ENCODE data around the gene DXO. TPM values are rescaled to one million over a fixed set of nuclear protein-coding genes. Genes with fewer than 3 reads are reported as not detected.

DXO gene
- total RNA-seq (2012; rRNA removed) (7.8 and 9.3 TPM in 2 replicates), polyA plus RNA-seq (2012; rRNA removed) (21.4 and 22.1 TPM in 2 replicates), Bru-seq, nascent RNA (percentile 51 among the genes with signal in this experiment), BruChase-seq, experiment 1, labeled RNA remaining after a 6-hour chase (percentile 55 among the genes with signal in this experiment), BruChase-seq, experiment 2, labeled RNA remaining after a 2-hour chase (percentile 49 among the genes with signal in this experiment)
- polyA plus RNA-seq (2012; cell fraction: cytosol; rRNA removed), result 15.9 and 19.3 TPM in 2 replicates
- polyA plus RNA-seq (2012; cell fraction: nucleus; rRNA removed; ENCODE audit: low replicate concordance), result 107 and 151 TPM in 2 replicates
- long read RNA-seq, transcript DXO-201 (7 exons, 1,628 nt), result major isoform, 5 of 18 reads
- long read RNA-seq, partial matches to known transcripts, result 1 of 18 reads
- long read RNA-seq, other reads (novel, unspliced or antisense), result 5 of 18 reads

DNA sequence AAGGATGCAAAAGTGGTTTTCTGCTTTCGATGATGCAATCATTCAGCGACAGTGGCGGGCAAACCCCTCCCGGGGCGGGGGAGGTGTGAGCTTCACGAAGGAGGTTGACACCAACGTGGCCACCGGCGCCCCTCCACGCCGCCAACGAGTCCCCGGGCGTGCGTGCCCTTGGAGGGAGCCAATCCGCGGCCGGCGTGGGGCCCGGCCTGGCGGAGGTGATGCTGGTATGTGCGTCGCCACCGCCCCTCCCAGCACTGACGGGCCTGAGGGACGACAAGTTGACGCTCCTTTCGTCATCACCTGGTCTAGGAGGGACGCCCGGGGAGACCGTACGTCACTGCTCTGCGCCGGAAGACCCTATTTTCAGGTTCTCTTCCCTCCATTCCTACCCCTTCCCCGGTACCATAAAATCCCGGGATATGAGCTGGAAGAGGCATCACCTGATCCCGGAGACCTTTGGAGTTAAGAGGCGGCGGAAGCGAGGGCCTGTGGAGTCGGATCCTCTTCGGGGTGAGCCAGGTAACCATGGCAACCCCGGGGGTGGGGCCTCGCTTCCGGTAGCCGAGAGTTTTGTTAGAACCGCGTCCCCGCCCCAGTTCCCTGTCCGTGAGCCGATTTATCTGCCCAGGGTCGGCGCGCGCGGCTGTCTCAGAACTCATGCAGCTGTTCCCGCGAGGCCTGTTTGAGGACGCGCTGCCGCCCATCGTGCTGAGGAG lies at the start of gene DXO:
TSS of gene DXO (minus strand) at position 146 of the 716 bp plus-strand sequence. CDS start 463 bp downstream, outside the sequence.
- TSS peak; percentile 40 for BruUV-seq (replicated peaks)
- peak within 1 kb of the TSS; percentile 91 for H2BK5ac ChIP-seq (ENCODE audit: low read depth, low read length, poor library complexity, severe bottlenecking)
- intact Hi-C loops (cut with micrococcal nuclease) (loop anchor here (1.0 kb wide), 1 partner anchor 13 kb away; the partner anchor contains the start of gene SKIC2), in situ Hi-C loops (cut with MboI; ENCODE audit: low sequenced_read_pairs) (loop anchor here (10.0 kb wide), 2 partner anchors 143 to 203 kb away; partner anchors contain the start of genes AGPAT1 and RNF5), dilution Hi-C loops (cut with HindIII; ENCODE audit: low sequenced_read_pairs, unreplicated experiment) (no loop called here)
- H2BK120ac ChIP-seq (ENCODE audit: low read depth, low read length), result peak within 1 kb of the TSS; percentile 83
- H4K5ac ChIP-seq (ENCODE audit: low read depth, low read length), result peak within 1 kb of the TSS; percentile 81
- H3K23ac ChIP-seq (ENCODE audit: low read depth, low read length), result peak within 1 kb of the TSS; percentile 80
- H2AK5ac ChIP-seq (ENCODE audit: low read depth, low read length), result peak within 1 kb of the TSS; percentile 86
- peak within 1 kb of the TSS; percentile 99 for H4K91ac ChIP-seq (ENCODE audit: insufficient read depth, low read depth, low read length)
- peak within 1 kb of the TSS; percentile 90 for H3K56ac ChIP-seq (ENCODE audit: extremely low read depth, insufficient read depth, low read length)
- H2BK15ac ChIP-seq (ENCODE audit: low read depth, low read length), result peak within 1 kb of the TSS; percentile 69; the same call in 2 of the 3 replicates
- WGBS, 2 experiments (ENCODE audit: extremely low coverage in 2 of 2, insufficient read length in 1 of 2), result 0% methylated on average over 24 of the region's 62 CpGs; no CpG with 5 or more reads in 1 of the 2 experiments
- peak; percentile 71 for TF ChIP-seq POLR2A (IDR thresholded peaks at IDR 0.05; ENCODE audit: low read depth, low read length)
- TF ChIP-seq, protein P1, sequence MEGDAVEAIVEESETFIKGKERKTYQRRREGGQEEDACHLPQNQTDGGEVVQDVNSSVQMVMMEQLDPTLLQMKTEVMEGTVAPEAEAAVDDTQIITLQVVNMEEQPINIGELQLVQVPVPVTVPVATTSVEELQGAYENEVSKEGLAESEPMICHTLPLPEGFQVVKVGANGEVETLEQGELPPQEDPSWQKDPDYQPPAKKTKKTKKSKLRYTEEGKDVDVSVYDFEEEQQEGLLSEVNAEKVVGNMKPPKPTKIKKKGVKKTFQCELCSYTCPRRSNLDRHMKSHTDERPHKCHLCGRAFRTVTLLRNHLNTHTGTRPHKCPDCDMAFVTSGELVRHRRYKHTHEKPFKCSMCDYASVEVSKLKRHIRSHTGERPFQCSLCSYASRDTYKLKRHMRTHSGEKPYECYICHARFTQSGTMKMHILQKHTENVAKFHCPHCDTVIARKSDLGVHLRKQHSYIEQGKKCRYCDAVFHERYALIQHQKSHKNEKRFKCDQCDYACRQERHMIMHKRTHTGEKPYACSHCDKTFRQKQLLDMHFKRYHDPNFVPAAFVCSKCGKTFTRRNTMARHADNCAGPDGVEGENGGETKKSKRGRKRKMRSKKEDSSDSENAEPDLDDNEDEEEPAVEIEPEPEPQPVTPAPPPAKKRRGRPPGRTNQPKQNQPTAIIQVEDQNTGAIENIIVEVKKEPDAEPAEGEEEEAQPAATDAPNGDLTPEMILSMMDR (conservative IDR thresholded peaks at IDR 0.05; ENCODE audit: low read depth, low read length), result no peak
- TF ChIP-seq MXI1 (IDR thresholded peaks at IDR 0.05; ENCODE audit: borderline replicate concordance, low read depth, low read length), result peak; percentile 90; the same call in 1 of the 2 replicates
- no peak for TF ChIP-seq ELK1 (IDR thresholded peaks at IDR 0.05; ENCODE audit: borderline replicate concordance, low read depth, low read length)
- TF ChIP-seq CEBPB (IDR thresholded peaks at IDR 0.05; ENCODE audit: low read depth, low read length), result peak; percentile 99
- TF ChIP-seq MAZ (IDR thresholded peaks at IDR 0.05; ENCODE audit: borderline replicate concordance, low read depth, low read length), result peak; percentile 97
- 0 out of 2 replicates have a peak, but pooled peaks have one; percentile 1 for TF ChIP-seq RAD21 (IDR thresholded peaks at IDR 0.05; ENCODE audit: low read length)
- no peak for TF ChIP-seq USF2 (IDR thresholded peaks at IDR 0.05; ENCODE audit: low read depth, low read length)
- TF ChIP-seq BHLHE40 (IDR thresholded peaks at IDR 0.05; ENCODE audit: low read depth, low read length), result peak; percentile 62; the same call in 1 of the 2 replicates
- no peaks in the 10 kb centered on the region for H4K20me1 ChIP-seq (ENCODE audit: insufficient read depth, low read length)
- ATAC-seq (ENCODE audit: low read depth), result peak; percentile 91
- H2BK20ac ChIP-seq (ENCODE audit: low read depth, low read length), result peak within 1 kb of the TSS; percentile 49; the same call in 1 of the 2 replicates
- H3K4me1 ChIP-seq (ENCODE audit: control insufficient read depth, insufficient read depth, low read length), result peaks cover 11% of the 10 kb centered on the region
- H3K4ac ChIP-seq (ENCODE audit: low read depth, low read length), result peak within 1 kb of the TSS; percentile 94
- peaks cover 19 to 49% of the 10 kb centered on the region in 2 experiments for H3K79me1 ChIP-seq (ENCODE audit: low read depth in 1 of 2, low read length in 2 of 2)
- peak within 1 kb of the TSS; percentile 94 for H3K4me2 ChIP-seq (ENCODE audit: low read depth, low read length)
- peaks cover 31% of the 10 kb centered on the region for H3K36me3 ChIP-seq (ENCODE audit: control insufficient read depth, insufficient read depth, low read length)
- peak within 1 kb of the TSS; percentile 85 for H2AK9ac ChIP-seq (replicated peaks; ENCODE audit: low read depth, low read length, poor library complexity)
- H3K27ac ChIP-seq (ENCODE audit: insufficient read depth, low read length), result peak within 1 kb of the TSS; percentile 93
- H3K9ac ChIP-seq (ENCODE audit: low read depth, low read length), result peak within 1 kb of the TSS; percentile 90
- ChIA-PET CTCF (no interaction called here), POLR2A (ENCODE audit: unreplicated experiment) (interaction anchor here (0.7 to 1.8 kb wide), 3 partner anchors 13 to 70 kb away, joined by 3 to 10 read pairs (median 3); partner anchors contain the start of genes NELFE, SKIC2 and ZBTB12)
- H3K14ac ChIP-seq (replicated peaks; ENCODE audit: low read depth, low read length), result peak within 1 kb of the TSS; percentile 92
- H2AFZ ChIP-seq (replicated peaks; ENCODE audit: low read length, poor library complexity), result peak within 1 kb of the TSS; percentile 98
- H4K8ac ChIP-seq (ENCODE audit: low read depth in 2 of 2, low read length in 2 of 2), result peak within 1 kb of the TSS; percentile 98 to 99
- H3K18ac ChIP-seq (ENCODE audit: low read depth, low read length), result peak within 1 kb of the TSS; percentile 61
- H3K4me3 ChIP-seq (ENCODE audit: insufficient read depth, low read depth, low read length), result peak within 1 kb of the TSS; percentile 60
- DNase-seq, result peak; percentile 99
- peaks cover 6% of the 10 kb centered on the region; the same call in 1 of the 2 replicates for H3K9me1 ChIP-seq (ENCODE audit: insufficient read depth, low read length)
- H3K27me3 ChIP-seq (ENCODE audit: control insufficient read depth, insufficient read depth, low read length), result no peaks in the 10 kb centered on the region
- no peaks in the 10 kb centered on the region for H3K9me3 ChIP-seq (ENCODE audit: control insufficient read depth, insufficient read depth, low read length)
